Heart right ventricle (tissue), 16 donors: ENCODE measurements around the gene ROBO1. TPM values are rescaled to one million over a fixed set of nuclear protein-coding genes. Genes with fewer than 3 reads are reported as not detected.

Experiments used
- ATAC-seq, 8 donors: fragments of 200-7000 bp; cut with Tn5 transposase; one replicate each; pipeline ENCODE4 v1.9.1; 2020; ENCODE audit warnings: mild to moderate bottlenecking in 8 of 8, moderate library complexity in 8 of 8, moderate number of reproducible peaks in 1 of 8
- DNase-seq, 2 donors: peaks; one replicate each; pipeline ENCODE4 v3.0.0-alpha.2; 2020
- H3K27ac ChIP-seq, 10 donors: fragments of 200-600 bp; sonication (generic) in 2 of 10; one replicate each; pipeline versions ENCODE4 v1.5.0 to v1.8.0; 2020 to 2022; ENCODE audit warnings: mild to moderate bottlenecking in 3 of 10
- H3K27me3 ChIP-seq, 7 donors: fragments of 200-600 bp; one replicate each; pipeline ENCODE4 v1.8.0; 2021 to 2022; ENCODE audit warnings: mild to moderate bottlenecking in 2 of 7
- H3K36me3 ChIP-seq, 9 donors: fragments of 200-600 bp; sonication (generic) in 1 of 9; one replicate each; pipeline versions ENCODE4 v1.5.0 to v1.8.0; 2020 to 2022; ENCODE audit warnings: mild to moderate bottlenecking in 2 of 9
- H3K4me1 ChIP-seq, 9 donors: fragments of 200-600 bp; sonication (generic) in 1 of 9; one replicate each; pipeline versions ENCODE4 v1.5.0 to v1.8.0; 2020 to 2022; ENCODE audit warnings: mild to moderate bottlenecking in 4 of 9
- H3K4me3 ChIP-seq, 10 donors: fragments of 200-600 bp; sonication (generic) in 2 of 10; one replicate each; pipeline versions ENCODE4 v1.5.0 to v1.8.0; 2020 to 2022; ENCODE audit warnings: mild to moderate bottlenecking in 7 of 10, moderate library complexity in 2 of 10
- H3K9me3 ChIP-seq, 11 donors: fragments of 200-600 bp in 10 of 11; sonication (generic) in 2 of 11; one replicate each; pipeline versions ENCODE4 v1.5.0 to v1.8.0; 2013 to 2022; ENCODE audit warnings: mild to moderate bottlenecking in 2 of 11, control low read depth in 1 of 11, moderate library complexity in 1 of 11
- WGBS, 2 donors: extraction: QIAGEN DNeasy Blood & Tissue Kit; methylation state at CpG; one replicate each; pipeline ENCODE4 v1.1.7; 2013; ENCODE audit warnings: inconsistent platforms in 1 of 2; 5-methylcytosine and 5-hydroxymethylcytosine counted together
- intact Hi-C, 10 donors: fragments of 100-400 bp; cut with DNase I; formaldehyde crosslinking; loops; one replicate each; pipeline versions ENCODE4 v1.11.1 to v1.14.2; 2022
- polyA plus RNA-seq, 2 donors: library from polyadenylated mRNA; stranded (reverse); fragments of 200-250 nt; gene quantifications; one replicate each; pipeline ENCODE4 v1.2.3, GENCODE V29; 2013
- total RNA-seq, 10 donors: library from RNA; stranded (reverse); fragmentation: NEBNext Ultra II Directional in 3 of 10; extraction: Animal tissue kit (Norgen Biotek cat#: 25700) in 3 of 10; gene quantifications; one replicate each; pipeline versions ENCODE4 v1.2.1 to v1.2.4, GENCODE V29; 2021 to 2023
- TF ChIP-seq, protein P1 (sequence below), 9 donors: fragments of 200-600 bp; sonication (generic) in 2 of 9; IDR thresholded peaks; one replicate each; pipeline versions ENCODE4 v1.5.0 to v1.8.0; 2021 to 2022; ENCODE audit warnings: antibody characterized with exemption in 9 of 9, mild to moderate bottlenecking in 5 of 9, moderate library complexity in 1 of 9
- donor health status: Arrhythmogenic right ventricular cardiomyopathy.
- donor health status: ischemic (EF 13 %, LVEDD 7.1; RV severe dilation, severe dysfunction).
- donor health status: healthy with polysubstance abuse.
- donor health status: DM: no; HTN: yes; CAD: no.
- donor health status: DM: no; HTN: no; CAD: no.
- donor health status: ischemic (EF 25% LVEDD 6.9; RV normal size, moderate dysfunction).
- donor health status: ischemic (EF 25% LVEDD 5.7; RV mildly dilated, moderate dysfunction).
- donor health status: healthy.
- donor health status: DM: yes; HTN: yes; CAD: no.
- donor health status: Ischemic cardiomyopathy.
- donor health status: ischemic (EF 35%, LVEDD 5.7; RV mildly dilated, moderate dysfunction).
- donor health status: nonischemic (EF 11% LVEDD 7.7; RV severe dilation, severe dysfunction).
- donor health status: DM: yes; HTN: yes; CAD: no.
- donor health status: PGD.
- donor health status: ischemic (EF 29% LVEDD 5.4; RV normal size, mild dysfunction).
- donor health status: nonischemic (EF 23%, LVEDD 6.1; RV moderate dilation, normal function).

Gene ROBO1
- total and polyA plus RNA-seq, 12 donors = 2.8 to 13.9 (median 5.6) TPM

DNA sequence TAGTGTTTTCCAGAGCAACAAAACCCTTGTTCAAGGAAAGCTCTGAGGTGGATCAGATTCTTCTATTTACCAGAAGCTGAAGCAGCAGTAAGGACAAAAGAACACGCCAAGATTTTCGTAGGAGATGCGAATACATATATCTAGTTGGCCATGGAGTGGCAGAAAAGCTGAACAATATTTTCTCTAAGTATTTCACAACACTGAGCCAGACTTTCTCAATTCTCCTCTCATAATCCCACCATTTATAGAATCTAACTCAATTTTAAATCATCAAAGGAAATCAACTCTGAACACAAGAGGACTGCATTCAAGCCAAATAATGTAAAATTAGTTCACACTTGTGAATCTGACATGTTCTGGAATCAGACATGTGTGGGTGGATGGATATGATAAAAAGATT lies 775.0 kb downstream of the ROBO1 start:
- intact Hi-C loops = no loop called here
- ATAC-seq = no peak
- no peak overlapping the region for H3K4me3 ChIP-seq
- no peak overlapping the region for H3K27ac ChIP-seq
- H3K9me3 ChIP-seq = peaks cover 0 to 30% (median 13%) of the 10 kb centered on the region in 11 donors
- no peak for DNase-seq
- no peaks in the 10 kb centered on the region for H3K27me3 ChIP-seq
- peaks cover 0 to 2% (median 0%) of the 10 kb centered on the region in 9 donors for H3K4me1 ChIP-seq
- 97 to 99% methylated on average over 3 of the region's 3 CpGs for WGBS, 2 donors
- TF ChIP-seq, protein P1, sequence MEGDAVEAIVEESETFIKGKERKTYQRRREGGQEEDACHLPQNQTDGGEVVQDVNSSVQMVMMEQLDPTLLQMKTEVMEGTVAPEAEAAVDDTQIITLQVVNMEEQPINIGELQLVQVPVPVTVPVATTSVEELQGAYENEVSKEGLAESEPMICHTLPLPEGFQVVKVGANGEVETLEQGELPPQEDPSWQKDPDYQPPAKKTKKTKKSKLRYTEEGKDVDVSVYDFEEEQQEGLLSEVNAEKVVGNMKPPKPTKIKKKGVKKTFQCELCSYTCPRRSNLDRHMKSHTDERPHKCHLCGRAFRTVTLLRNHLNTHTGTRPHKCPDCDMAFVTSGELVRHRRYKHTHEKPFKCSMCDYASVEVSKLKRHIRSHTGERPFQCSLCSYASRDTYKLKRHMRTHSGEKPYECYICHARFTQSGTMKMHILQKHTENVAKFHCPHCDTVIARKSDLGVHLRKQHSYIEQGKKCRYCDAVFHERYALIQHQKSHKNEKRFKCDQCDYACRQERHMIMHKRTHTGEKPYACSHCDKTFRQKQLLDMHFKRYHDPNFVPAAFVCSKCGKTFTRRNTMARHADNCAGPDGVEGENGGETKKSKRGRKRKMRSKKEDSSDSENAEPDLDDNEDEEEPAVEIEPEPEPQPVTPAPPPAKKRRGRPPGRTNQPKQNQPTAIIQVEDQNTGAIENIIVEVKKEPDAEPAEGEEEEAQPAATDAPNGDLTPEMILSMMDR (IDR thresholded peaks at IDR 0.05) = no peak
- no peaks in the 10 kb centered on the region for H3K36me3 ChIP-seq

DNA sequence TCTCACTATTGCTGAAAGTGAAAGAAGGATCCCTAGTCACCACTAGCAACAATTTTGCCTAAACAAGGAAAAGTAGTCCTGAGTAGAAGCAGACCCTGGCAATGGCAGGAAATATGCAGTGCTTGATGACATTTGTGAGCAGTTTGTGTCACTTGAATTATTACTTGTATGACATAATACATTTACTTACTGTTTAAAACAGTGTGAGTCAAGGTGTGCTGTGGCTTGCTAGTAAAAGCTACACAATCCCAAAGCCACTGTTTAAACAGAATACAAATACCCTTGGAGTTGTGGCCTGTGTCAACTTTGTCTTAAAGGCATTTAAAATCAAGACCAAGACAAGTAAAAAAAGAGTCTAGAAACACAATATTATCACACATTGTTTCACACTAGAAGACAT lies 775.4 kb downstream of the ROBO1 start:
- Histone ChIP-seq H3K36me3 (no peaks in the 10 kb centered on the region), H3K4me1 (peaks cover 0 to 2% (median 0%) of the 10 kb centered on the region in 9 donors), H3K27me3 (no peaks in the 10 kb centered on the region), H3K27ac (no peak overlapping the region), H3K4me3 (no peak overlapping the region), H3K9me3 (peaks cover 0 to 30% (median 13%) of the 10 kb centered on the region in 11 donors)
- intact Hi-C loops = no loop called here
- no peak for DNase-seq
- TF ChIP-seq, protein P1 (IDR thresholded peaks at IDR 0.05) = no peak
- ATAC-seq = no peak

DNA sequence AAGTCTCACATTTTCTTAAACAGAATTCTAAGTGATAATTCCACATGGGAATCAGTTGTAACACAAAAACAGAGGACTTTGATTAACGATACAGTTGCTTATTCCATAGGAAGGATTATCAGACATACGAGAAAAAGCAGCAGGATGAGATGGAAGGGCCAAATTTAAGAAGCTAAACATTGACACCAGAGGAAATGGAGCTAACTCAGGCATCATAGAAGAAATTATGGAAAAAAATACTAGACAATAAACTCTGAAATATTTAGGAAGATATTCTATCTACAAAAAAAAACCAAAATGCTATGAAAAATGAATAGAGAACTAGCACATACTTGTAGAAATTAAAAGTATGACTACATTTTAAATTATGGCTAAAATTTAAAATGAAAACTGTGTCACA lies 776.1 kb downstream of the ROBO1 start:
- no peak for ATAC-seq
- intact Hi-C loops = no loop called here
- H3K36me3 ChIP-seq = no peaks in the 10 kb centered on the region
- peaks cover 0 to 2% (median 0%) of the 10 kb centered on the region in 9 donors for H3K4me1 ChIP-seq
- TF ChIP-seq, protein P1 (IDR thresholded peaks at IDR 0.05) = no peak
- H3K27ac ChIP-seq = no peak overlapping the region
- H3K9me3 ChIP-seq = peaks cover 0 to 30% (median 13%) of the 10 kb centered on the region in 11 donors
- 87 to 96% methylated on average over 2 of the region's 2 CpGs for WGBS, 2 donors
- no peak overlapping the region for H3K4me3 ChIP-seq
- H3K27me3 ChIP-seq = no peaks in the 10 kb centered on the region
- no peak for DNase-seq

DNA sequence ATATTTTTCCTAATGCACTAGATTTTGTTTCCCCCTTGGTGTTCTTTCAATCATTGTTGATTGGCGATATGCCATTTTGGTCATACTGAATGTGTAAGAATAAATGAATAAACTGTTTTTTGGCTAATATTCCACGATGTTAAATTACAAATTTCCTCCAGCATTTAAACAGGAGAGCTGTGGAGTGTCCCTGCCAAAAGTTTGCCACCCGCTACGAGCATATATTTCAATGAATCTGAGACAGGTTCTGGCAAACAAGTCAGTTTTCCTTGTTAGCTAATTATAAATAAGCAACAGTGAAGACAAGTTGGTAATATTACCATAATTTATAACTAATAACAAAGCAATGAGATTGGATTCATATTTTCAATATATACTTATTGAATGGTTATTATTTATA lies 777.6 kb downstream of the ROBO1 start:
- ATAC-seq (no peak), DNase-seq (no peak)
- Histone ChIP-seq H3K27me3 (no peaks in the 10 kb centered on the region), H3K9me3 (peaks cover 0 to 30% (median 13%) of the 10 kb centered on the region in 11 donors), H3K4me1 (peaks cover 0 to 2% (median 0%) of the 10 kb centered on the region in 9 donors), H3K36me3 (no peaks in the 10 kb centered on the region), H3K4me3 (no peak overlapping the region), H3K27ac (no peak overlapping the region)
- intact Hi-C loops = no loop called here
- TF ChIP-seq, protein P1 (IDR thresholded peaks at IDR 0.05) = no peak
- 86 to 91% methylated on average over 4 of the region's 4 CpGs for whole genome bisulfite sequencing, 2 donors
